T-helper 2 cell treated with Interferon-gamma antibody and Interleukin-4, amounts not matched to agents 5 μg/mL and 100 μg/mL, for 36 hours (primary cell): Measurements from ENCODE around the gene MAPK7.

ENCODE experiments used
- DNase-seq: peaks from one replicate; pipeline ENCODE4 v3.0.0; 2021; ENCODE audit warnings: low spot score
- H3K27ac Mint-ChIP-seq: one replicate; pipeline ENCODE4 v1.8.0; 2021; ENCODE audit warnings: mild to moderate bottlenecking, mixed read lengths
- H3K27me3 Mint-ChIP-seq: one replicate; pipeline ENCODE4 v1.8.0; 2021; ENCODE audit warnings: low read depth, mixed read lengths
- H3K36me3 Mint-ChIP-seq: one replicate; pipeline ENCODE4 v1.8.0; 2021; ENCODE audit warnings: low read depth, mixed read lengths
- H3K4me1 Mint-ChIP-seq: one replicate; pipeline ENCODE4 v1.8.0; 2021; ENCODE audit warnings: low read depth, mixed read lengths
- H3K4me3 Mint-ChIP-seq: one replicate; pipeline ENCODE4 v1.8.0; 2022; ENCODE audit warnings: mild to moderate bottlenecking, moderate library complexity, mixed read lengths
- H3K9me3 Mint-ChIP-seq: one replicate; pipeline ENCODE4 v1.8.0; 2021; ENCODE audit warnings: mixed read lengths

MAPK7 gene

DNA sequence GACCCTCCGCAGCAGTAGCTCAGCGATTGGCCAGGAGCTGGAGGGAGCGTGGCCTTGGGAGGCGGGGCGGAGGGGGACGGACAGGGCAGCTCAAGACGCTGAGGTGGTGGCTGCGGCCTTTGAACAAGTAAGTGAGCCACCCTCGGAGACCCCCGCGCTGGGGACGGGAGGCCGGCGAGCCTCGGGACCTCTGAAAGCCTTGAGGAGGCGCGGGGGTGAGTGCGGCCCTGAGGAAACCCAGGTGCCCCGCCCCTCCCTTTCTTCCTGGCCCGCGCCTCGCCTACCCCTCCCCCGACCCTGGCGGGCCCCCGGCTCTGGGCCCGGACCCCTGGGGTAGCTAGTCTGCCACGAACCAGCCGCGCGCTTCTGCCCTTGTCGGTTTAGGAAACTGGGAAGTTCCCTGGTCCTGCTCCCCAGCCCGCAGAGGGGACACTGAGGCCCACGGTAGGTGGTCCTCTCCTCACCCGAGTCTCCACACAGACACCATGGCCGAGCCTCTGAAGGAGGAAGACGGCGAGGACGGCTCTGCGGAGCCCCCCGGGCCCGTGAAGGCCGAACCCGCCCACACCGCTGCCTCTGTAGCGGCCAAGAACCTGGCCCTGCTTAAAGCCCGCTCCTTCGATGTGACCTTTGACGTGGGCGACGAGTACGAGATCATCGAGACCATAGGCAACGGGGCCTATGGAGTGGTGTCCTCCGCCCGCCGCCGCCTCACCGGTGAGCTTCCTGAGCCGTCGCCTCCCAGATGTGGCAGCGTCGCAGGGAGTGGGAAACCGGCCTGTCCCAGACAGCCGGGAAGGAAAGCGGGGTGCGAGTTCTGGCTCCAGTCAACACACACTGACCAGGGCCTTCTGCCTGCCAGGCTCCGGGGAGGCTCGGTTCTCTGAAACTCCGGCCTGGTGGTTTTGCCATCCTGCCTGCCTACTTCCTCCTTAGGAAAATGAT, at the start of gene MAPK7:
TSS of gene MAPK7 (plus strand) at position 83 of the 945 bp plus-strand sequence. CDS start at position 486, 403 bp downstream.
- Mint-ChIP-seq H3K4me3 (peak within 1 kb of the TSS; percentile 93), H3K27ac (peak within 1 kb of the TSS; percentile 97), H3K27me3 (no peaks in the 10 kb centered on the region), H3K9me3 (no peaks in the 10 kb centered on the region), H3K4me1 (peaks cover 25% of the 10 kb centered on the region), H3K36me3 (peaks cover 37% of the 10 kb centered on the region)
- no peak for DNase-seq

GRCh38 chr17:19329136-19329535, 49.2 kb upstream of the MAPK7 start:
- H3K36me3 Mint-ChIP-seq: no peaks in the 10 kb centered on the region
- no peak for DNase-seq
- peaks cover 4% of the 10 kb centered on the region for H3K27me3 Mint-ChIP-seq
- H3K27ac Mint-ChIP-seq: no peak overlapping the region
- H3K4me3 Mint-ChIP-seq: no peak overlapping the region
- H3K4me1 Mint-ChIP-seq: no peaks in the 10 kb centered on the region
- H3K9me3 Mint-ChIP-seq: peaks cover 13% of the 10 kb centered on the region

GRCh38 chr17:19329839-19330238, 48.5 kb upstream of the MAPK7 start:
- H3K36me3 Mint-ChIP-seq: no peaks in the 10 kb centered on the region
- no peak overlapping the region for H3K27ac Mint-ChIP-seq
- H3K9me3 Mint-ChIP-seq: peaks cover 13% of the 10 kb centered on the region
- H3K4me1 Mint-ChIP-seq: no peaks in the 10 kb centered on the region
- DNase-seq: no peak
- peaks cover 4% of the 10 kb centered on the region for H3K27me3 Mint-ChIP-seq
- H3K4me3 Mint-ChIP-seq: no peak overlapping the region

DNA sequence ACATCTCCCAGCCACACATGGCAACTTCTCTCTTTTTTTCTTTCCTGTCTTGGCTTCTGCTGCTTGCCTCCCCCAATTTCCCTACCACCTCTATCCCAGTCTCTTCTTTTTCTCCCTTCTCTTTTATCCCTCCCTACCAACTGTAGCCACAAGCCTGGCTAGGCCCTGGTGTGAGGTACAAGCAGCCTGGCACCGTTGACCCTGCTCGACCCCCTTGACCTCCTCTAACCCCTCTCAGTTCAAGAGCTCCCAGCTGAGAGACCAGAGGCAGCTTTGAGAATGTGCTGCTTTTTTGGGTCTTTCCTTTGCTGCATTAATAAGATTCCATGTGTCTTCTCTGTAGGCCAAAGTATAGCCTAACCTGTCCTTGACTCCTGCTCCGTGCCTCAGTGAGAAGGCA, 48.0 kb upstream of the MAPK7 start:
- H3K4me3 Mint-ChIP-seq: no peak overlapping the region
- H3K4me1 Mint-ChIP-seq: no peaks in the 10 kb centered on the region
- no peak for DNase-seq
- H3K27me3 Mint-ChIP-seq: peaks cover 4% of the 10 kb centered on the region
- no peak overlapping the region for H3K27ac Mint-ChIP-seq
- H3K9me3 Mint-ChIP-seq: peaks cover 9% of the 10 kb centered on the region
- H3K36me3 Mint-ChIP-seq: no peaks in the 10 kb centered on the region

GRCh38 chr17:19331134-19331533, 47.2 kb upstream of the MAPK7 start:
- no peak overlapping the region for H3K27ac Mint-ChIP-seq
- no peaks in the 10 kb centered on the region for H3K4me1 Mint-ChIP-seq
- no peaks in the 10 kb centered on the region for H3K36me3 Mint-ChIP-seq
- no peak for DNase-seq
- H3K4me3 Mint-ChIP-seq: no peak overlapping the region
- H3K27me3 Mint-ChIP-seq: peaks cover 4% of the 10 kb centered on the region
- peaks cover under 1% of the 10 kb centered on the region for H3K9me3 Mint-ChIP-seq

DNA sequence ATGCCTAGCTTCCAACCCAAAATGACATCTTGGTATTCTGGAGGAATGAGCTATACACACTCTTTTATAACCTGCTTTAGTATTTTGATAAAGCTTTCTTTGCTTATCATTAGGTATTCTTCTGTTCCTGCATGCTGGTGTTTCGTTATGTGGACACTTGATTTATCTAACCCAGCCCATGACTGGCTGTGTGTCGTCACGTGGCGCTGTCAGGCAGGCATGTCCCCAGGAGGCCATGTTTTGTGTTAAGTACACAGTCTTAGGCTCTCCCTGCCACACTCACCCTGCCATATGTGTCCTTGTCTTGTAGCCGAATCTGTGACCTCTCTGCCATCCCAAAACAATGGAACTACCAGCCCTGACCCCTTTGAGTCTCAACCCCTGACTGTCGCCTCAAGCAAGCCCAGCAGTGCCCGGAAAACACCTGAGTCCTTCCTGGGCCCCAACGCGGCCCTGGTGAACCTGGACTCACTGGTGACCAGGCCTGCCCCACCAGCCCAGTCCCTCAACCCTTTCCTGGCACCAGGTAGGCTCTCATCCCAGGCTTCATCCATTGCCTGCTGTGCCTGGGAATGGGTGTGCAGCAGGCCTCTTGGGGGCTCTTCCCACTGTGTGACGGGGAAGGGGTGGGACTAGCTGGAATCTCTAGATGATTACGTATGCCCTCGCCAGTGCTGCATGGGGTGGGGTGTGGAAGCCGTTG, 46.6 kb upstream of the MAPK7 start:
- Mint-ChIP-seq H3K9me3 (no peaks in the 10 kb centered on the region), H3K4me3 (no peak overlapping the region), H3K27me3 (peaks cover 3% of the 10 kb centered on the region), H3K36me3 (no peaks in the 10 kb centered on the region), H3K27ac (no peak overlapping the region), H3K4me1 (no peaks in the 10 kb centered on the region)
- no peak for DNase-seq

- no peak for DNase-seq
- Mint-ChIP-seq H3K27me3 (no peaks in the 10 kb centered on the region), H3K36me3 (no peaks in the 10 kb centered on the region), H3K27ac (no peak overlapping the region), H3K4me1 (no peaks in the 10 kb centered on the region), H3K9me3 (no peaks in the 10 kb centered on the region), H3K4me3 (no peak overlapping the region)
Measured at GRCh38 chr17:19332371-19333131, 45.7 kb upstream of the MAPK7 start.

- H3K4me1 Mint-ChIP-seq: no peaks in the 10 kb centered on the region
- no peaks in the 10 kb centered on the region for H3K36me3 Mint-ChIP-seq
- no peak overlapping the region for H3K27ac Mint-ChIP-seq
- no peak for DNase-seq
- H3K27me3 Mint-ChIP-seq: no peaks in the 10 kb centered on the region
- no peak overlapping the region for H3K4me3 Mint-ChIP-seq
- H3K9me3 Mint-ChIP-seq: no peaks in the 10 kb centered on the region
Measured at GRCh38 chr17:19333132-19333440, 45.2 kb upstream of the MAPK7 start.

GRCh38 chr17:19333736-19334290, 44.5 kb upstream of the MAPK7 start:
- no peak for DNase-seq
- no peaks in the 10 kb centered on the region for H3K36me3 Mint-ChIP-seq
- no peaks in the 10 kb centered on the region for H3K27me3 Mint-ChIP-seq
- no peak overlapping the region for H3K4me3 Mint-ChIP-seq
- no peaks in the 10 kb centered on the region for H3K4me1 Mint-ChIP-seq
- H3K9me3 Mint-ChIP-seq: no peaks in the 10 kb centered on the region
- no peak overlapping the region for H3K27ac Mint-ChIP-seq

- H3K36me3 Mint-ChIP-seq: no peaks in the 10 kb centered on the region
- H3K4me3 Mint-ChIP-seq: no peak overlapping the region
- no peaks in the 10 kb centered on the region for H3K27me3 Mint-ChIP-seq
- no peaks in the 10 kb centered on the region for H3K4me1 Mint-ChIP-seq
- no peak for DNase-seq
- no peaks in the 10 kb centered on the region for H3K9me3 Mint-ChIP-seq
- no peak overlapping the region for H3K27ac Mint-ChIP-seq
Measured at GRCh38 chr17:19334331-19334730, 44.0 kb upstream of the MAPK7 start.

DNA sequence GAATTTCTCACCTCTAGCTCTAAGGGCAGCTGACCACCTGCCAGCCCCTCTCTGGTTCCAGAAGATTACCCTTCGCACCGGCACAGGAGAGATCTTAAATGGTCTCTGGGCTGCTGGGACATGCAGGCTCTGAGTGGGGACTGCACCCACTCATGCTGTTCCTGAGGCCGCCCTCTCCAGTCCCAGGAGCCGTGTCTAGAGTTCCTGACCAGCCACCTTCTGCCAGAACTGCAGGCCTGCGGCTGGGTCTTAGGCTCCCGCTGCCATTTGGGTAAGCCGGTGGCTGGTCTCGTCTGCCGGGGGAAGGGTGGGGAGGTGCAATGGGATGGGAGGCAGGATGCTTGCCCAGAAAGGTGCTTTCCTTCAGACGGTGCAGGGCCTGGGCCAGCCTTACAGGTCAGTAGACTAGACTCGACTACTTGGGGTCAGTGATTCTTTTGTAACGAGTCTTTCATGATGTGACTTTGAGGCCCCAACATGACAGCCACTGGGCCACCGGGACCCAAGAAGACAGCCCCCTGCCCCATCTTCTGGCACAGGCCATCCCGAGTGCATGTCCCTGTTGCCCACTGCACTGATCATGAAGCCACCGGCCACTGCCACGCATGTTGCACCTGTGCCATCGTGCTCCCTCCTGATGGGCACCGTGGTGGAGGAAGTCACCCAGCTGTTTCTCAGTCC, 42.2 kb upstream of the MAPK7 start:
- Mint-ChIP-seq H3K36me3 (no peaks in the 10 kb centered on the region), H3K27me3 (no peaks in the 10 kb centered on the region), H3K4me3 (no peak overlapping the region), H3K27ac (no peak overlapping the region), H3K4me1 (no peaks in the 10 kb centered on the region), H3K9me3 (no peaks in the 10 kb centered on the region)
- DNase-seq: no peak

DNA sequence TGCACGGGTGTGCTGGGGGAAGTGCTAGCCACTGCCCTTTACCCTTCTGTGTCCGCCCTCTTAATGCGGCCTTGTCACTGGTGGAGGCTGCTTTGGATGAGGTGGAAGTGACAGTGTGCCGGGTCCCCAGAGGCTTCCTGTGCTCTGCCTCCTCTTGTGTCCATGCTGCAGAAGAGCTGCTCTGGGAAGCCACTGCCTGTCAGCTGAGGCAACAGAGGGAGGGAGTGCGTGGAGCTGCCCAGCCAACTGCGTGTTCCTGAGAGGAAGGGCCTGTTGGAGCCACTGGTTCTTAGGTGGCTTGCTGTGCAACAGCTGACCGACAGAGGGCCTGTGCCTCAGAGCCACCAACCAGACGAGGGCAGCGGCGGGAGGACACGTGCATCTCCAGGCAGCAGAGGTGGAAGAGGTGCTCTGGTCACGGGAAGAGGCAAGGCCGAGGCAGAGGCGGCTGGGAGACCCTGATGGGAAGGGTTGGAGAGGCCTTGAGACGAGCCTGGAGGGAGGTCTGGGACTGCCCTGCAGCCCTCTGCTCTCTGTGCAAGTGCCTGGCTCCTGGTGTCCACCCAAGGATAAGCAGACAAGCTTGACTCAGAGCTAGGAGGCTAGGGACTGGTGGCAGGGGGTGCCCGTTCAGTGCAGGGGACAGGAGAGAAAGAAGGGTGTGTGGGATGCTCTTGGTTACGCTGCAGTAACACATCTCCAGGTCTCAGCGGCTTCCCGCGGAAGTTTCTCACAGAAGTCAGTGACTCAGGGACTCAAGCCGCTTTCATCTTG, 41.2 kb upstream of the MAPK7 start:
- no peaks in the 10 kb centered on the region for H3K4me1 Mint-ChIP-seq
- no peaks in the 10 kb centered on the region for H3K36me3 Mint-ChIP-seq
- H3K27ac Mint-ChIP-seq: no peak overlapping the region
- no peak for DNase-seq
- no peak overlapping the region for H3K4me3 Mint-ChIP-seq
- H3K27me3 Mint-ChIP-seq: no peaks in the 10 kb centered on the region
- no peaks in the 10 kb centered on the region for H3K9me3 Mint-ChIP-seq

- Mint-ChIP-seq H3K4me1 (no peaks in the 10 kb centered on the region), H3K4me3 (no peak overlapping the region)
Measured at GRCh38 chr17:19337712-19338023, 40.6 kb upstream of the MAPK7 start.

More at GRCh38 chr17:19337712-19338023, 40.6 kb upstream of the MAPK7 start:
- Mint-ChIP-seq H3K27me3 (no peaks in the 10 kb centered on the region), H3K27ac (no peak overlapping the region), H3K9me3 (no peaks in the 10 kb centered on the region), H3K36me3 (no peaks in the 10 kb centered on the region)
- no peak for DNase-seq
